HG02798 (cell line): ENCODE results near the gene PRR14.
A peak's percentile ranks its signal among the peaks of the same experiment; 100 is the strongest.

ENCODE experiments used
- ATAC-seq: cut with Tn5 transposase; IDR thresholded peaks from one replicate; pipeline ENCODE4 v1.9.1; 2021; ENCODE audit warnings: mild to moderate bottlenecking; ENCODE audit not compliant: unreplicated experiment, poor library complexity

The PRR14 gene

GRCh38 chr16:30650369-30651123, at the start of gene PRR14:
Gene PRR14 (plus strand): TSS chr16:30650960. CDS start chr16:30651646, 686 bp downstream.
- ATAC-seq, result peak; percentile 81

GRCh38 chr16:30601966-30602365, 48.8 kb upstream of the PRR14 start:
- ATAC-seq, result no peak

GRCh38 chr16:30602616-30603277, 48.0 kb upstream of the PRR14 start:
- ATAC-seq, result no peak

GRCh38 chr16:30603945-30604315, 46.8 kb upstream of the PRR14 start:
- no peak for ATAC-seq

GRCh38 chr16:30604316-30604947, 46.3 kb upstream of the PRR14 start:
- no peak for ATAC-seq

GRCh38 chr16:30605158-30605557, 45.6 kb upstream of the PRR14 start:
- no peak for ATAC-seq

GRCh38 chr16:30606004-30606403, 44.8 kb upstream of the PRR14 start:
- ATAC-seq, result no peak

- peak; percentile 24 for ATAC-seq
Observed at GRCh38 chr16:30609002-30609925, 41.5 kb upstream of the PRR14 start.

- peak; percentile 92 for ATAC-seq
Observed at GRCh38 chr16:30609926-30610839, 40.6 kb upstream of the PRR14 start, which contains the start of gene ZNF689. Gene ZNF689 (minus strand): TSS chr16:30610389. CDS start chr16:30610041, 348 bp downstream.

- no peak for ATAC-seq
Observed at GRCh38 chr16:30615358-30616091, 35.2 kb upstream of the PRR14 start.

- ATAC-seq, result no peak
Observed at GRCh38 chr16:30619202-30619601, 31.6 kb upstream of the PRR14 start.

- no peak for ATAC-seq
Observed at GRCh38 chr16:30619638-30620037, 31.1 kb upstream of the PRR14 start.

- no peak for ATAC-seq
Observed at GRCh38 chr16:30620169-30620568, 30.6 kb upstream of the PRR14 start.

GRCh38 chr16:30621765-30622164, 29.0 kb upstream of the PRR14 start:
- ATAC-seq, result no peak

- no peak for ATAC-seq
Observed at GRCh38 chr16:30622455-30623032, 28.2 kb upstream of the PRR14 start.

- ATAC-seq, result no peak
Observed at GRCh38 chr16:30623536-30624283, 27.1 kb upstream of the PRR14 start.

- no peak for ATAC-seq
Observed at GRCh38 chr16:30626236-30626635, 24.5 kb upstream of the PRR14 start.
